Measurements from ENCODE around the gene ITFG1. TPM values are rescaled to one million over a fixed set of nuclear protein-coding genes. Genes with fewer than 3 reads are reported as not detected.

Gene ITFG1
- total and polyA plus RNA-seq, 2 of the 8 experiments (the other 6 are each of a cell fraction or from before 2014, with no cell fraction given): 13.8 to 22.2 TPM

DNA sequence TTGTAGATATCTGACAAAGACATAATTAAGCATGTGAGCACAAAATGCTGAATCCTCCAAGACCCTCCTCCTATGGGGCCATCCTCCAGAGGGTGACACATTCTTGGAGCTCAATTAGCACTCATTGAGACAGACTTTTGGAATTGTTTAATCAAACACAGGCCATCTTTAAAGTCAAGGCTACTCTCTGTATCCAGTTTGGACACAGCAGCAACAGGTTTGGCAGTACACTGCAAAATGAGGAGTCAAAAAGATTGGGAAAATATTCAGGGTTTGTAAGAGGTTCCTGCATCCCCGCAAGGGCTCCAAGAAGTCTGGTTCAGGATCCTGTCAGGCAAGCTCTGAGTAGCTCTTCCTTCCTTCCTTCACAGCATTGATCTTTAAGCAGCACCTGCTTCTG, 1.3 kb downstream of the ITFG1 start:
- Histone ChIP-seq H3K79me2 (ENCODE audit: control insufficient read depth in 1 of 2, insufficient read depth in 2 of 2, low read length in 2 of 2) (peaks cover 0 to 20% of the 10 kb centered on the region in 2 experiments; a peak in 3 of 4 replicates), H3K4me1 (replicated peaks in 1 of 4; ENCODE audit: control insufficient read depth in 3 of 4, insufficient read depth in 4 of 4, low read length in 3 of 4) (peaks cover 0 to 12% (median 6%) of the 10 kb centered on the region in 4 experiments; a peak in 3 of 7 replicates), H3K4me2 (ENCODE audit: insufficient read depth in 1 of 2, low read depth in 2 of 2, low read length in 2 of 2) (peak overlapping the region; percentile 93 to 97), H3K36me3 (ENCODE audit: control insufficient read depth in 2 of 4, insufficient read depth in 4 of 4, low read length in 3 of 4) (peaks cover 0 to 4% (median 0%) of the 10 kb centered on the region in 4 experiments; a peak in 1 of 8 replicates), H3K27me3 (replicated peaks in 1 of 4; ENCODE audit: control insufficient read depth in 3 of 4, extremely low read depth in 1 of 4, insufficient read depth in 3 of 4, low read length in 3 of 4) (no peaks in the 10 kb centered on the region), H3K18ac (ENCODE audit: extremely low read depth, low read length) (no peak overlapping the region), H3K9me3 (ENCODE audit: insufficient read depth in 2 of 2, low read depth in 1 of 2, low read length in 1 of 2) (no peaks in the 10 kb centered on the region), H3K56ac (replicated peaks; ENCODE audit: insufficient read length, low read depth, low read length) (no peak overlapping the region), H2AFZ (ENCODE audit: low read length) (no peak overlapping the region), H3K9ac (replicated peaks in 1 of 4; ENCODE audit: extremely low read depth in 1 of 4, low read depth in 3 of 4, low read length in 3 of 4) (no peak overlapping the region), H4K20me1 (replicated peaks in 1 of 2; ENCODE audit: control insufficient read depth in 1 of 2, insufficient read depth in 2 of 2, low read length in 2 of 2) (no peaks in the 10 kb centered on the region), H3K4me3 (ENCODE audit: extremely low read depth in 1 of 4, insufficient read depth in 2 of 4, low read depth in 3 of 4, low read length in 4 of 4) (peak overlapping the region in 3 of 4 experiments; percentile 91 to 94 (median 92); a peak in 5 of 8 replicates), H3K23ac (ENCODE audit: insufficient read length) (no peak overlapping the region), H2BK120ac (replicated peaks; ENCODE audit: low read depth, low read length) (no peak overlapping the region), H4K91ac (replicated peaks; ENCODE audit: insufficient read length, low read length) (no peak overlapping the region), H3K14ac (ENCODE audit: insufficient read length) (no peak overlapping the region), H4K8ac (ENCODE audit: extremely low read depth, insufficient read depth, low read length) (no peak overlapping the region), H2AK5ac (ENCODE audit: low read depth, low read length) (no peak overlapping the region), H2BK15ac (ENCODE audit: low read length) (no peak overlapping the region), H4K5ac (ENCODE audit: insufficient read length, low read depth, low read length) (no peak overlapping the region), H3K27ac (ENCODE audit: low read depth, low read length) (no peak overlapping the region), H3K79me1 (ENCODE audit: low read depth, low read length) (0 out of 2 replicates have a peak, but pooled peaks cover 3% of the 10 kb centered on the region), H3K4ac (replicated peaks; ENCODE audit: insufficient read length, low read depth, low read length) (no peak overlapping the region), H2BK20ac (ENCODE audit: low read length) (no peak overlapping the region), H3K23me2 (ENCODE audit: low read depth, low read length) (peaks cover 9% of the 10 kb centered on the region; the same call in 1 of the 2 replicates), H2BK5ac (ENCODE audit: low read depth, low read length) (no peak overlapping the region; the same call in 1 of the 2 replicates), H2BK12ac (ENCODE audit: low read depth, low read length) (no peak overlapping the region)
- CTCF ChIA-PET (ENCODE audit: partially characterized antibody): interaction anchor here (1.2 to 2.7 kb wide), 3 partner anchors 316 to 594 kb away, joined by 3 to 9 read pairs (median 5); partner anchors contain the start of gene NETO2
- POLR2A ChIA-PET (ENCODE audit: partially characterized antibody): interaction anchor here (1.3 kb wide), 1 partner anchor 48 kb away, joined by 4 read pairs; no protein-coding TSS in a partner anchor
- DNase-seq (ENCODE audit: low read depth in 1 of 2, low spot score in 2 of 2) (no peak), FAIRE-seq (no peak)
- 92% methylated on average over 1 of the region's 1 CpG; no CpG with 5 or more reads in 1 of the 2 experiments for WGBS, 2 experiments (ENCODE audit: extremely low coverage in 1 of 2, insufficient coverage in 1 of 2, insufficient read length in 1 of 2, insufficient replicate concordance in 2 of 2, low coverage in 1 of 2, low lambda C conversion rate in 2 of 2, missing lambda C conversion rate in 1 of 2)
- no peak for TF ChIP-seq GTF2F1 (IDR thresholded peaks at IDR 0.05; ENCODE audit: borderline replicate concordance, low read depth, low read length)
- TF ChIP-seq JUND (IDR thresholded peaks at IDR 0.05; ENCODE audit: low read length): no peak
- no peak for TF ChIP-seq KDM5A (IDR thresholded peaks at IDR 0.05; ENCODE audit: low read length)
- TF ChIP-seq POLR2A (IDR thresholded peaks at IDR 0.05; ENCODE audit: control extremely low read depth in 1 of 2, low read depth in 2 of 2, low read length in 2 of 2): no peak
- no peak for TF ChIP-seq EGR1 (IDR thresholded peaks at IDR 0.05; ENCODE audit: borderline replicate concordance, low read depth, low read length)
- TF ChIP-seq RNF2 (IDR thresholded peaks at IDR 0.05; ENCODE audit: borderline replicate concordance, low read depth, low read length, missing control alignments, poor library complexity, severe bottlenecking): no peak
- TF ChIP-seq SIN3A (conservative IDR thresholded peaks at IDR 0.05 in 1 of 2, IDR thresholded peaks at IDR 0.05 in 1 of 2; ENCODE audit: low read depth in 1 of 2, low read length in 2 of 2): no peak
- no peak for TF ChIP-seq SIX5 (IDR thresholded peaks at IDR 0.05; ENCODE audit: low read depth, low read length)
- no peak for TF ChIP-seq HDAC6 (IDR thresholded peaks at IDR 0.05; ENCODE audit: low read depth, low read length)
- TF ChIP-seq CEBPB (IDR thresholded peaks at IDR 0.05; ENCODE audit: low read depth, low read length): no peak
- TF ChIP-seq HDAC2 (IDR thresholded peaks at IDR 0.05; ENCODE audit: borderline replicate concordance in 1 of 2, low read depth in 2 of 2, low read length in 2 of 2): no peak
- no peak for TF ChIP-seq SIRT6 (IDR thresholded peaks at IDR 0.05; ENCODE audit: low read length)
- TF ChIP-seq CHD1 (IDR thresholded peaks at IDR 0.05; ENCODE audit: low read depth, low read length): no peak
- no peak for TF ChIP-seq TCF12 (IDR thresholded peaks at IDR 0.05; ENCODE audit: low read depth, low read length)

All from H1 (cell line).